ENCODE results near the gene CWC22. TPM values are rescaled to one million over a fixed set of nuclear protein-coding genes. Genes with fewer than 3 reads are reported as not detected.
"Not testable (repeated sequence)": the region's sequence is repeated elsewhere in the genome, so short reads cannot be mapped to it uniquely, and the experiment has no call there.

Gene CWC22
- total RNA-seq, 1 experiment from 2014 or later = 34.0 TPM

DNA sequence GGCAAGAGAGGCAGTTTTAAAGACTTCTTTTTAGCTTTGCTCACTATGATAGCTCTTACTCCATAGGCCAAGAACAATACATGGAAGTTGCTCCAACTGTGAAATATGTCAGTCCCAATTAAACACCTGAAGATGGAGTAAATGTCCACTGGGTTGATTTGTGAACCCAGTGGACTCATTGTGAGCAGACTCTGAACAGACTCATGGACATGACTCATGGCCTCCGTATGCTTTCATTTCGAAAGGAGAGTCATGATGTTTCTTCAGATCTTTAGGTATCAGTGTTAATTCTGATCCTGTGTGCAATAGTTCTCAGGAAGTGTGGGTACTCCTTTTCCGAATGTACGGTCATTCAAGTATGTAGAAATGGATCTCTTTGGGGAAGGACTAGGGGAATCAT, 5.4 kb upstream of the CWC22 start:
- peak overlapping the region; percentile 77 for H3K27ac Mint-ChIP-seq (ENCODE audit: low read depth, unreplicated experiment)
- peak; percentile 22 for TF ChIP-seq CTCF (IDR thresholded peaks at IDR 0.05; ENCODE audit: unreplicated experiment)
- CTCF ChIA-PET = interaction anchor here (0.6 to 4.3 kb wide), 7 partner anchors 11 to 71 kb away, joined by 3 to 37 read pairs (median 4); no protein-coding TSS in a partner anchor
- no peaks in the 10 kb centered on the region for H3K36me3 Mint-ChIP-seq (ENCODE audit: insufficient read depth, unreplicated experiment)
- intact Hi-C loops (cut with micrococcal nuclease) = loop anchor here (1.0 kb wide), 2 partner anchors 65 to 112 kb away; no protein-coding TSS in a partner anchor
- peaks cover 27% of the 10 kb centered on the region for H3K4me1 Mint-ChIP-seq (ENCODE audit: insufficient read depth, unreplicated experiment)
- peak; percentile 94 for DNase-seq (ENCODE audit: unreplicated experiment)
- POLR2A ChIA-PET = interaction anchor here (0.6 to 1.8 kb wide), 6 partner anchors 10 to 364 kb away, joined by 3 to 5 read pairs (median 4); no protein-coding TSS in a partner anchor
- H3K4me3 Mint-ChIP-seq (ENCODE audit: unreplicated experiment) = peak overlapping the region; percentile 52
- H3K9me3 Mint-ChIP-seq (ENCODE audit: unreplicated experiment) = no peaks in the 10 kb centered on the region
- no peaks in the 10 kb centered on the region for H3K27me3 Mint-ChIP-seq (ENCODE audit: insufficient read depth, unreplicated experiment)
- no TSS peak for BruUV-seq (replicated peaks)

GRCh38 chr2:180010701-180011100, 3.6 kb upstream of the CWC22 start:
- TF ChIP-seq CTCF (IDR thresholded peaks at IDR 0.05; ENCODE audit: unreplicated experiment) = no peak
- DNase-seq (ENCODE audit: unreplicated experiment) = no peak
- BruUV-seq (replicated peaks) = no TSS peak
- H3K9me3 Mint-ChIP-seq (ENCODE audit: unreplicated experiment) = no peaks in the 10 kb centered on the region
- H3K4me3 Mint-ChIP-seq (ENCODE audit: unreplicated experiment) = no peak overlapping the region
- H3K27me3 Mint-ChIP-seq (ENCODE audit: insufficient read depth, unreplicated experiment) = no peaks in the 10 kb centered on the region
- POLR2A ChIA-PET = interaction anchor here (0.7 kb wide), 2 partner anchors 12 to 973 kb away, joined by 4 read pairs; no protein-coding TSS in a partner anchor
- CTCF ChIA-PET = interaction anchor here (0.6 to 4.3 kb wide), 7 partner anchors 16 to 75 kb away, joined by 3 to 37 read pairs (median 3); no protein-coding TSS in a partner anchor
- intact Hi-C loops (cut with micrococcal nuclease) = no loop called here
- H3K36me3 Mint-ChIP-seq (ENCODE audit: insufficient read depth, unreplicated experiment) = no peaks in the 10 kb centered on the region
- H3K27ac Mint-ChIP-seq (ENCODE audit: low read depth, unreplicated experiment) = no peak overlapping the region
- H3K4me1 Mint-ChIP-seq (ENCODE audit: insufficient read depth, unreplicated experiment) = peaks cover 18% of the 10 kb centered on the region

DNA sequence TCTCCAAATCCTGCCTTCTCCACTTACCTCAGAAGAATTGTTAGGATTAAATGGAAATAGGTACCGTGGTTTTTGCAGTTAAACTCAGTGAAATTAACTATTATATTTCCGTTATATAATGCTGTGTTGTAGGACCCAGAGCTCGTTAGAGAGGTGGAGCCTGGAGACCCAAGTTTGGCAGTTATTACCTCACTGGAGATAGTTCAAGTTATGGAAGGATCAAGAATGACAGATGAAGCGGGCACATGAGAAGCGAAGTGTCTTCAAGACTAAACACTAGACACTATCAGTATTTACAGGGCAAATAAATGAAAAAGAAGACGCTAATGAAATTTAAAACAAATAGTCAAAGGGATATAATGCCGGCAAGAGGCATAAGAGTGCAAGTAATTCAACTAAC, 866 bp downstream of the CWC22 start:
- intact Hi-C loops (cut with micrococcal nuclease) = loop anchor here (5.0 kb wide), 1 partner anchor 36 kb away; no protein-coding TSS in a partner anchor
- peaks cover 36% of the 10 kb centered on the region for H3K4me1 Mint-ChIP-seq (ENCODE audit: insufficient read depth, unreplicated experiment)
- no peaks in the 10 kb centered on the region for H3K9me3 Mint-ChIP-seq (ENCODE audit: unreplicated experiment)
- H3K36me3 Mint-ChIP-seq (ENCODE audit: insufficient read depth, unreplicated experiment) = peaks cover 18% of the 10 kb centered on the region
- ChIA-PET POLR2A (interaction anchor here (0.6 to 1.8 kb wide), 9 partner anchors 9 to 665 kb away, joined by 3 to 12 read pairs (median 4); no protein-coding TSS in a partner anchor), CTCF (interaction anchor here (0.6 to 1.8 kb wide), 3 partner anchors 10 to 343 kb away, joined by 3 to 11 read pairs (median 3); no protein-coding TSS in a partner anchor)
- BruUV-seq (replicated peaks) = TSS peak; percentile 55
- DNase-seq (ENCODE audit: unreplicated experiment) = no peak
- no peaks in the 10 kb centered on the region for H3K27me3 Mint-ChIP-seq (ENCODE audit: insufficient read depth, unreplicated experiment)
- TF ChIP-seq CTCF (IDR thresholded peaks at IDR 0.05; ENCODE audit: unreplicated experiment) = no peak
- H3K4me3 Mint-ChIP-seq (ENCODE audit: unreplicated experiment) = peak overlapping the region; percentile 93
- H3K27ac Mint-ChIP-seq (ENCODE audit: low read depth, unreplicated experiment) = peak overlapping the region; percentile 100

DNA sequence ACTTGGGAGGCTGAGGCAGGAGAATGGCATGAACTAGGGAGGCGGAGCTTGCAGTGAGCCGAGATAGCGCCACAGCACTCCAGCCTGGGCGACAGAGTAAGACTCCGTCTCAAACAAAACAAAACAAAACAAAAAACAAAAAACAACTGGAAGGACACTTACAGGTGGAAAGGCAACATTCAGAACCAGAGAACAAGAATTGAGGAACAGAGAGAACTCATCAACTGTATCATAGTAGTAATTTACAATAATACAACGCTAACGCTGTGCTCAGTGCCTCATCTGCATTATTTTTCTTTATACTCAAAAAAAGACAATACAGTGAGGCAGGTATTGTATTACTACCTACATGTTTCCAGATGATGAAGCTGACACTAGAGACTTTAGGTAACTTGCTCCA, 1.6 kb downstream of the CWC22 start:
- Mint-ChIP-seq H3K4me1 (ENCODE audit: insufficient read depth, unreplicated experiment) (peaks cover 40% of the 10 kb centered on the region), H3K4me3 (ENCODE audit: unreplicated experiment) (peak overlapping the region; percentile 93), H3K36me3 (ENCODE audit: insufficient read depth, unreplicated experiment) (peaks cover 18% of the 10 kb centered on the region)
- ChIA-PET CTCF (interaction anchor here (0.6 to 1.8 kb wide), 3 partner anchors 60 to 237 kb away, joined by 4 to 11 read pairs (median 5); no protein-coding TSS in a partner anchor), POLR2A (interaction anchor here (0.8 to 1.8 kb wide), 3 partner anchors 12 to 35 kb away, joined by 3 to 11 read pairs (median 3); no protein-coding TSS in a partner anchor)
- H3K27ac Mint-ChIP-seq (ENCODE audit: low read depth, unreplicated experiment); BruUV-seq (replicated peaks); H3K9me3 Mint-ChIP-seq (ENCODE audit: unreplicated experiment); H3K27me3 Mint-ChIP-seq (ENCODE audit: insufficient read depth, unreplicated experiment); DNase-seq (ENCODE audit: unreplicated experiment): not testable (repeated sequence)
- intact Hi-C loops (cut with micrococcal nuclease) = loop anchor here (5.0 kb wide), 1 partner anchor 37 kb away; no protein-coding TSS in a partner anchor

Measured in MCF 10A (cell line).